GM18873 (cell line): Measurements from ENCODE around the gene WDR26.
"Not testable (repeated sequence)": the region's sequence is repeated elsewhere in the genome, so short reads cannot be mapped to it uniquely, and the experiment has no call there.

Source experiments
- ATAC-seq: cut with Tn5 transposase; IDR thresholded peaks from one replicate; pipeline ENCODE4 v1.9.1; 2021; ENCODE audit warnings: mild to moderate bottlenecking, moderate library complexity, moderate number of reproducible peaks; ENCODE audit not compliant: unreplicated experiment, low FRiP score

WDR26 gene

GRCh38 chr1:224434691-224435317, at the start of gene WDR26:
TSS of gene WDR26 (minus strand) at chr1:224434797.
- peak; percentile 92 for ATAC-seq

- not testable (repeated sequence) for ATAC-seq
These were observed 48.6 kb upstream of the WDR26 start for GRCh38 chr1:224483206-224483605.

DNA sequence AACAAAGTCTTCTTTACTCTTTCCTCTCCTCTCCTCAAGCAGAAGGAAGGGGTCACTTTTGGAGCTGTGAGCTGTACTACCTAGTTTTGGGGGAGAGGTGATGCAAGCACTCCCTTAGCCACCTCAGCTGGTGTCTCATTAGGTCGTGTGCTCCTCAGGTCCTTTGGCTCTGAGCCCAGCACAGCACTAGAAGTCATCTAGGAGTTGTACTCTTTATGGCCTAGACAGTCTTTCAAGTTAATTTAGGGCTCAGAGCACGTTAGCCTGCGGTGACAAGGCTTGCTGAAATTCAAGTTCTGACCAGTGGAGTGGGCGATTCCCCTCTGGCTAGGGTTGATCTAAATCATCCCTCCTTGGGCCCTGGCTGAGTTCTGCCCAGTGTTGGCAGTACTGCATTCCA, 48.0 kb upstream of the WDR26 start:
- ATAC-seq, result no peak

DNA sequence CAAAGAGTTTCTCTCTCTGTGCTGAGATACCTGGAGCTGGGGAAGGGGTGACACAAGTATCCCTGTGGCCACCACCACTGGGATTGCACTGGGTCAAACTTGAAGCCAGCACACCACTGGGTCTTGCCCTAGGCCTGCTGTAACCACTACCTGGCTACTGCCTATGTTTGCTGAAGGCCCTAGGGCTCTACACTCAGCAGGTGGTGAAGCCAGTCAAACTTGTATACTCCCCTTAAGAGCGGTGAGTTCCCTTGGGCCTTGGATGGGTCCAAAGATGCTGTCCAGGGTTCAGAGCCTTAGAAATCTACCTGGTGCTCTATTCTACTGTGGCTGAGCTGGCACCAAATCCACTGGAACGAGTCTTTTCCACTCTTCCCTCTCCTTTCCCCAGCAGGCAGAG, 47.0 kb upstream of the WDR26 start:
- no peak for ATAC-seq

GRCh38 chr1:224480888-224481459, 46.4 kb upstream of the WDR26 start:
- ATAC-seq, result not testable (repeated sequence)

- ATAC-seq, result not testable (repeated sequence)
These were observed 45.6 kb upstream of the WDR26 start for GRCh38 chr1:224480200-224480599.

DNA sequence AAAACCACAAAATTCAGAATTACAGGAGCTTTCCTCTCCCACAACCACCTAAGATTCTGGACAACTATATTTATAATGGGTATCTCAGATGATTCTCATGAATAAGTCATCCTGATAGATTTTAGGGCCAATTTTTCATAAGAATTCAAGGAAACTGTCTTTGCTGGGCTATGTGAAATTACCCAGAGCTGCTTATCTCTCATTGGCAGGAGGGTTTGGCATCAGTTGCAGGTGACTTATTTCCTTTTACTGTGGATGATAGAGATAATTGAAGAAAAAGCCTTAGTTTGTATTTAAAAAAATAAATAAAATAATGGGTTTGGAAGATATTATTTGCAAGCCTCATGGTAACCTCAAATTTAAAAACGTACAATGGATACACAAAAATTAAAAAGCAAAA, 38.2 kb upstream of the WDR26 start:
- no peak for ATAC-seq

DNA sequence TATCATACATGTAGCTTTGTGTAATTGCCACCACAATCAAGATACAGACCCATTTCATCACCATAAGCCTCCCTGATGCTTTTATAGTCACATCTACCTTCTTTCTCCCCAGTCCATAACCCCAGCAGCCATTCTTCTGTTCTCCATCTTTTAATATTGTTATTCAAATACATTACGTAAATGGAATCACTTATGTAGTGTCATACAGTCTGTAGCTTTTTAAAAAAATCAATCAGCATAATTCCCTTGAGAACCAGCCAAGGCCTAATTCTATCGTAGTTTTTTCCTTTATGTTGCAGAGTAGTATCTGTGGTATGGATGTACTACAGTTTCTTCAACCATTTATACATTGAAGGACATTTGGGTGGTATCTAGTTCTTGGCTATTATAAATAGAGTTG, 31.6 kb upstream of the WDR26 start:
- ATAC-seq, result no peak

GRCh38 chr1:224459966-224460365, 25.4 kb upstream of the WDR26 start:
- ATAC-seq, result no peak

- ATAC-seq, result no peak
These were observed 24.4 kb upstream of the WDR26 start for GRCh38 chr1:224458996-224459395.

GRCh38 chr1:224458296-224458695, 23.7 kb upstream of the WDR26 start:
- no peak for ATAC-seq

DNA sequence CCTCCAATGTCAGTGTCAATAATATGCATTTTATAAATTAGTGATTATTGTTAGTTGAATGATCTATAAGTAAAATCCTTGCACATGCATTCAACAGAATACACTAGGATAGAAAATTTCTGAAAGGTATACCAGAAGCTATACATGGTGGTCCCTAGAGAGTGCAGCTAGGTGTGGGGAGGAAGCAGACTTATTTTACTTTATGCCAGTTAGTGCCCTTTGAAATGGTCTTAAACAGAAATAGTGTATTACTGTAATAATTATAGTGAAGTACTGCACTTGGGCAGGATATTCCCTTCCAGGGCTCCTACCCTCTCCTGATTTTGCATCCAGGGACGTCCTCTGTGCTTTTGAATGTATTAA, 23.2 kb upstream of the WDR26 start:
- no peak for ATAC-seq

- ATAC-seq, result no peak
These were observed 22.0 kb upstream of the WDR26 start for GRCh38 chr1:224456637-224456953.

DNA sequence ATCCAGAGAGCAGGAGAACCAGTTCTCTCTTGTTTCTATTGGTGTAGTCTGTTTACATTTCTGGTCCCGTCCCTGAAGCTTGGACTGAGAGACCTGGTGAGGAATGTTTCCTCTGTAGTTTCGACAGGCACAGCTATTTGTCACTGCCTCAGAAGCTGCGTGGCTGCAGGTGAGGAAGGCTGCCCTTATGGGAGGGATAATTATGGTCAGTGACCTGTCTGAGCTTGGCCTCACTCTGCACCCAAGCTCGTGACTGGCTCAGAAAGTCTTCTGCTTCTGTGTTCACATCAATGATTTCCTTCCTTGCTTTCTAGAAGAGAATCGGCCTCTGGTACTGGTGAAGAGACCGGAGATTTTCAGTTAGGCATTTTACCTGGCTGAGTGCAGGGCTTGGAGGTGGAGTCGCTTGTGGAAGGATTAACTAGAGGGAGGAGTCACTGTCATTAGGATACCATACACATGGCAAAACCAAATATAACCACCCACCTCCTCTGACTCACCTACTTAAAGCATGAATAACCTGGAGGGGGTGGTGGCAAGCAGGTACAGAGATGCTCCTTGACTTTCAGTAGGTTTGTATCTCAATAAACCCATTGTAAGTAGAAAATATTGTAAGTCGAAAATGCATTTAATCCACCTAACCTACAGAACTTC, 19.9 kb upstream of the WDR26 start:
- no peak for ATAC-seq

- no peak for ATAC-seq
These were observed 16.2 kb upstream of the WDR26 start for GRCh38 chr1:224450561-224451350.

DNA sequence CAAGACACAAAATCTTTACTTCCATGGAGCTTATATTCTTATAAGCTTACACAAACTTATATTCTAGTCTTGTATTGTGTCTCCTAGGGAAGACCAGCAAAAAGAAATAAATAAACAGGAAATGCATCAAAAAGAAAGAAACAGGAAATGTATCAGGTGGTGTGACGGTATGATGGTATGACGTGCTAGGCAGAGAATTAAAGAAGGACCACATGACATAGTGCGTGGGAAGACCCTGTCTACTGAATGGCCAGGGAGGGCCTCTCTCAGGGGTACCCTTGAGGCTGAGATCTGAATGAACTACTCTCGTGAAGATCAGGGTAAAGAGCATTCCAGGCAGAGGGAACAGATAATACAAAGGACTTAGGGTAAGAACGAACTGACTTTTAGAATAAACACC, 15.6 kb upstream of the WDR26 start:
- no peak for ATAC-seq

GRCh38 chr1:224448453-224449017, 13.9 kb upstream of the WDR26 start:
- ATAC-seq, result no peak

DNA sequence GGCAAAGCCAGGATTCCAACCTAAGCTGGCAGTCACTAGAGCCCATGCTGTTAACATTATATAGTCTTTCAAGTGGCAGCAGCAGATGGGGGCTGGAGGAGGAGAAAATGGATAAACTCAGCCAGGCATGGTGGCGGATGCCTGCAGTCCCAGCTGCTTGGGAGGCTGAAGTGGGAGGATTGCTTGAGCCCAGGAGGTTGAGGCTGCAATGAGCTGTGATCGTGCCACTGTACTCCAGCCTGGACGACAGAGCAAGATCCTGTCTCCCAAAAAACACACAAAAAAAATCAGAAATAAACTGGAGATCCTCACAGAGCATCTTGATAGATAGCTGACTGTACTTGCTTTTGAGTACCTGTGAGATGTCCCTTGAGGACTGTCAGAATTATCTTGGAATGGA, 13.4 kb upstream of the WDR26 start:
- ATAC-seq, result no peak

DNA sequence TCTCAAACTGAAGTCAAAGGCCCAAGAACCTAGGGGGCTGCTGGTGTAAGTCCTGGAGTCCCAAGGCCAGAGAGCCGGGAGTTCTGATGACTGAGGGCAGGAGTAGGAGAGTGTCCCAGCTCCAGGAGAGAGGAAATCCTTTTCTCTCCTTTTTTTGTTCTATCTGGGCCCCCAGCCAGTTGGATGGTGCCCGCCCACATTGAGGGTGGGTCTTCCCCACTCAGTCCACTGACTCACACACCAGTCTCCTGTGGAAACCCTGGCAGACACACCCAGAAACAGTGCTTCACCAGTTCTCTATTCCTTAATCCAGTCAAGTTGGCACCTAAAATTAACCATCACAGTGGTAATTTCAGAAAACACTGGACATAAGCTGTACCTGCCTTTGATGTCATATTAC, 12.7 kb upstream of the WDR26 start:
- ATAC-seq, result no peak

DNA sequence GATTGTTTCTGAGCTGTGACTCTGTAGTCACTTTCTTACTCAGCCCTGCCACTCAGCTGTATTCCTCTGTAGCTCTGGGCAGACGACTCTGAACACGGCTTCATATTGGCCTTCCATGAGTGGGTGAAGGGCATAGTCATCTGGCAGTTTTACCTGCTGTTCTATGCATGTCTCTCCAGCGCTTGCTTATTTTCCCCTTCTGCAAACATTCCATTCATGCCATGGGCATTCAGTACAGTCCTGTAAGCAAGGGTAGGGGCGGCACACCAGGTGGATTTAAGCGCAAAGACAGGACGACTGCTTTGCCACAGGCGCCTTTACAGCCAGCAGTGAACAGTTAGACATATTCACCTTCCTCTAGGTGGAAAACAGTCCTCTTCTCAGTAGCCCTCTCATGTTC, 4.4 kb upstream of the WDR26 start:
- ATAC-seq, result no peak

DNA sequence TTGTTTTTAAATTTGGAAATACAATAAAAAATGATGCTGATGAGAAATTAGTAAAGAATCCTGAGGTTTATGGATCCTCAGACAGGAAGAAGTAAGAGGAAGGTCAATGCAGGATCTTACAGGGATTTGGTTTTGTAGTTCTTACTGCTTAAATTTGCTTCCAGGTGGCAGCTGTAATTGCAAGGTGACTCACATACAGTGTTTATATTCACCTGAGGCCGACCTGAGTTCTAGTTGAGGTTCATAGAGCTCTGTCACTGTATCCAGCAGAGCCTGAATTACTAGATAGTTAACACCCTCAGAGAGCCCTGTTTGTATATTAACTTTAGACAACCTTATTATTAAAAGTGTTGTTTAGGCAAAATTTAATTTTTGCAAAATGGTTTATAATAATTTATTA, 1.4 kb upstream of the WDR26 start:
- ATAC-seq, result no peak
